K562 (cell line): Measurements from ENCODE around the gene FDPS. TPM values are rescaled to one million over a fixed set of nuclear protein-coding genes. Genes with fewer than 3 reads are reported as not detected.

Experiments used
- ADNP ChIP-seq: fragments of 200-800 bp; sonication (Bioruptor generic); IDR thresholded peaks from 2 replicates; pipeline ENCODE4 v1.6.1; 2016; ENCODE audit warnings: missing genetic modification characterization, missing compliant biosample characterization
- DPF2 ChIP-seq: fragments of 450-650 bp; IDR thresholded peaks from 2 replicates; pipeline ENCODE4 v1.6.1; 2016
- HNRNPLL ChIP-seq: fragments of 200-400 bp; formaldehyde crosslinking; IDR thresholded peaks from 2 replicates; pipeline ENCODE4 v1.6.1; 2017; ENCODE audit warnings: low read length, low read depth, mild to moderate bottlenecking; ENCODE audit not compliant: poor library complexity, severe bottlenecking
- MCM5 ChIP-seq: fragments of 450-650 bp; IDR thresholded peaks from 2 replicates; pipeline ENCODE4 v1.6.1; 2016; ENCODE audit warnings: low read depth
- SMARCA4 ChIP-seq: fragments of 450-650 bp; IDR thresholded peaks from 2 replicates; pipeline ENCODE4 v1.6.1; 2016
- TEAD2 ChIP-seq: fragments of 450-650 bp; IDR thresholded peaks from 2 replicates; pipeline ENCODE4 v1.6.1; 2016; ENCODE audit warnings: missing genetic modification characterization, control low read depth, missing compliant biosample characterization
- TFAM ChIP-seq: fragments of 250-450 bp; sonication (Bioruptor Pico); conservative IDR thresholded peaks from 2 replicates; pipeline ENCODE4 v1.5.0; 2021; ENCODE audit warnings: mild to moderate bottlenecking, moderate library complexity
- TOE1 ChIP-seq, 2 experiments: fragments of 450-650 bp in 1 of 2; sonication (generic) in 1 of 2; formaldehyde crosslinking in 1 of 2; IDR thresholded peaks; 2 replicates each; pipeline versions ENCODE4 v1.7.1 to v1.8.0; 2016 to 2022; ENCODE audit warnings: borderline replicate concordance in 2 of 2, mild to moderate bottlenecking in 2 of 2, antibody characterized with exemption in 1 of 2, inconsistent platforms in 1 of 2, low read depth in 1 of 2, missing genetic modification reagents in 1 of 2, moderate library complexity in 1 of 2
- ZNF431 ChIP-seq: sonication (generic); formaldehyde crosslinking; IDR thresholded peaks from 2 replicates; pipeline ENCODE4 v1.8.0; 2022; ENCODE audit warnings: mild to moderate bottlenecking, missing genetic modification reagents
- ZNF444 ChIP-seq: fragments of 250-450 bp; sonication (Bioruptor Pico); IDR thresholded peaks from 2 replicates; pipeline ENCODE4 v1.4.0; 2020; ENCODE audit warnings: mild to moderate bottlenecking, moderate library complexity
- ZNF583 ChIP-seq: fragments of 250-450 bp; sonication (Bioruptor Pico); IDR thresholded peaks from 2 replicates; pipeline ENCODE4 v1.4.0; 2020
- ZNF589 ChIP-seq: fragments of 200-800 bp; sonication (Bioruptor generic); IDR thresholded peaks from 2 replicates; pipeline ENCODE4 v1.6.1; 2016; ENCODE audit warnings: low read depth, missing genetic modification characterization, missing compliant biosample characterization
- ZZZ3 ChIP-seq: fragments of 450-650 bp; IDR thresholded peaks from 2 replicates; pipeline ENCODE4 v1.6.1; 2016; ENCODE audit warnings: antibody characterized with exemption, mild to moderate bottlenecking, moderate library complexity
- polyA plus RNA-seq, 8 experiments: library from polyadenylated mRNA; depleted of rRNA in 4 of 8; stranded (reverse) in 5 of 8; unstranded in 3 of 8; fragments of >200 nt; fragmentation: Nextera tagmentation in 2 of 8; fragmentation: Illumina TruSeq in 1 of 8; extraction: Ambion mirVana in 2 of 8; extraction: Trizol in 1 of 8; gene quantifications; 2 replicates each; pipeline versions ENCODE4 v1.2.1 to v1.2.3, GENCODE V29; 2011 to 2014; ENCODE audit warnings: inconsistent platforms in 1 of 8, missing spikeins in 1 of 8
- total RNA-seq, 7 experiments: library from RNA; depleted of rRNA in 6 of 7; stranded (reverse); fragments of >200 nt in 6 of 7; fragmentation: Illumina TruSeq in 2 of 7; extraction: Trizol in 2 of 7; gene quantifications; 2 replicates each; pipeline versions ENCODE4 v1.2.1 to v1.2.3, GENCODE V29; 2011 to 2021; ENCODE audit warnings: low replicate concordance in 1 of 7
- TF ChIP-seq, protein P1 (sequence below): fragments of 250-450 bp; sonication (Bioruptor Pico); IDR thresholded peaks from 2 replicates; pipeline ENCODE4 v1.5.0; 2021
- TF ChIP-seq, protein P2 (sequence below): fragments of 250-450 bp; sonication (Bioruptor Pico); IDR thresholded peaks from 2 replicates; pipeline ENCODE4 v1.8.0; 2021; ENCODE audit warnings: moderate library complexity, mild to moderate bottlenecking, inconsistent platforms
- TF ChIP-seq, protein P3 (sequence below): fragments of 250-450 bp; sonication (Bioruptor Pico); IDR thresholded peaks from 2 replicates; pipeline ENCODE4 v1.4.0; 2020
- TF ChIP-seq, protein P4 (sequence below), 3 experiments: fragments of 200-800 bp in 1 of 3; fragments of 250-450 bp in 1 of 3; fragments of 450-650 bp in 1 of 3; sonication (Bioruptor Pico) in 1 of 3; sonication (Bioruptor generic) in 1 of 3; formaldehyde crosslinking in 1 of 3; IDR thresholded peaks; 2 replicates each; pipeline versions ENCODE4 v1.6.1 to v1.8.0; 2016 to 2022; ENCODE audit warnings: mild to moderate bottlenecking in 2 of 3, missing genetic modification characterization in 2 of 3, missing compliant biosample characterization in 1 of 3, moderate library complexity in 1 of 3

Gene FDPS
- total and polyA plus RNA-seq, 9 of the 15 experiments (the other 6 are each of a cell fraction or from before 2014, with no cell fraction given), result 247 to 884 (median 360) TPM

DNA sequence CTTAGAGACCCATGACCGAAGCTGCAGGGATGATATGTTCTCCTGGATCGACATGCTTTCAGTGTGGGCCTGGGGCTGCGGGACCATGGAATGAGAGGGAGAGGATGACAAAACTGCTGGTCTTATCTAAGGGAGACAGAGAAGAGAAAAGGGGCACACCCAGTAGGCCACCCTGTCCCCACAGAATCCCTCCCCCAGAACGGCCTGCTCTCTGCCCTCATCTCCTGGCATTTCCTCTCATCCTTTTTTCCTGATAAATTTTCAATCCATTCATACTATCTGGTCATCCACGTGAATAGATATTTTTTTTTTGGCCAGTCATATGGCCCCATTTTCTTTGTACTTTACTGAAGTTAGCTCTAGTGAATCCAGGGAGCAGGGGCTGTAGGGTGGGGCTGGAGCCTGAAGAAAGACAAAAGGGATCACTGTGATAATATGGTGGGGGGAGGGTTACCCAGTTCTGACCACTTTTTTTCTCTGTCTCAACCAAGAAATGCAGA is 7.3 kb upstream of the FDPS start, which contains the start of gene PKLR (continued):
- TF ChIP-seq, protein P1, sequence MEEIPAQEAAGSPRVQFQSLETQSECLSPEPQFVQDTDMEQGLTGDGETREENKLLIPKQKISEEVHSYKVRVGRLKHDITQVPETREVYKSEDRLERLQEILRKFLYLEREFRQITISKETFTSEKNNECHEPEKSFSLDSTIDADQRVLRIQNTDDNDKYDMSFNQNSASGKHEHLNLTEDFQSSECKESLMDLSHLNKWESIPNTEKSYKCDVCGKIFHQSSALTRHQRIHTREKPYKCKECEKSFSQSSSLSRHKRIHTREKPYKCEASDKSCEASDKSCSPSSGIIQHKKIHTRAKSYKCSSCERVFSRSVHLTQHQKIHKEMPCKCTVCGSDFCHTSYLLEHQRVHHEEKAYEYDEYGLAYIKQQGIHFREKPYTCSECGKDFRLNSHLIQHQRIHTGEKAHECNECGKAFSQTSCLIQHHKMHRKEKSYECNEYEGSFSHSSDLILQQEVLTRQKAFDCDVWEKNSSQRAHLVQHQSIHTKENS (CRISPR knock-in tag), result no peak
- TF ChIP-seq MCM5, result no peak
- TF ChIP-seq ADNP (tag), result no peak
- TF ChIP-seq, protein P2, sequence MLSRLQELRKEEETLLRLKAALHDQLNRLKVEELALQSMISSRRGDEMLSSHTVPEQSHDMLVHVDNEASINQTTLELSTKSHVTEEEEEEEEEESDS (CRISPR knock-in tag), result no peak
- no peak for TF ChIP-seq ZNF589 (CRISPR knock-in tag)
- TF ChIP-seq, protein P3, sequence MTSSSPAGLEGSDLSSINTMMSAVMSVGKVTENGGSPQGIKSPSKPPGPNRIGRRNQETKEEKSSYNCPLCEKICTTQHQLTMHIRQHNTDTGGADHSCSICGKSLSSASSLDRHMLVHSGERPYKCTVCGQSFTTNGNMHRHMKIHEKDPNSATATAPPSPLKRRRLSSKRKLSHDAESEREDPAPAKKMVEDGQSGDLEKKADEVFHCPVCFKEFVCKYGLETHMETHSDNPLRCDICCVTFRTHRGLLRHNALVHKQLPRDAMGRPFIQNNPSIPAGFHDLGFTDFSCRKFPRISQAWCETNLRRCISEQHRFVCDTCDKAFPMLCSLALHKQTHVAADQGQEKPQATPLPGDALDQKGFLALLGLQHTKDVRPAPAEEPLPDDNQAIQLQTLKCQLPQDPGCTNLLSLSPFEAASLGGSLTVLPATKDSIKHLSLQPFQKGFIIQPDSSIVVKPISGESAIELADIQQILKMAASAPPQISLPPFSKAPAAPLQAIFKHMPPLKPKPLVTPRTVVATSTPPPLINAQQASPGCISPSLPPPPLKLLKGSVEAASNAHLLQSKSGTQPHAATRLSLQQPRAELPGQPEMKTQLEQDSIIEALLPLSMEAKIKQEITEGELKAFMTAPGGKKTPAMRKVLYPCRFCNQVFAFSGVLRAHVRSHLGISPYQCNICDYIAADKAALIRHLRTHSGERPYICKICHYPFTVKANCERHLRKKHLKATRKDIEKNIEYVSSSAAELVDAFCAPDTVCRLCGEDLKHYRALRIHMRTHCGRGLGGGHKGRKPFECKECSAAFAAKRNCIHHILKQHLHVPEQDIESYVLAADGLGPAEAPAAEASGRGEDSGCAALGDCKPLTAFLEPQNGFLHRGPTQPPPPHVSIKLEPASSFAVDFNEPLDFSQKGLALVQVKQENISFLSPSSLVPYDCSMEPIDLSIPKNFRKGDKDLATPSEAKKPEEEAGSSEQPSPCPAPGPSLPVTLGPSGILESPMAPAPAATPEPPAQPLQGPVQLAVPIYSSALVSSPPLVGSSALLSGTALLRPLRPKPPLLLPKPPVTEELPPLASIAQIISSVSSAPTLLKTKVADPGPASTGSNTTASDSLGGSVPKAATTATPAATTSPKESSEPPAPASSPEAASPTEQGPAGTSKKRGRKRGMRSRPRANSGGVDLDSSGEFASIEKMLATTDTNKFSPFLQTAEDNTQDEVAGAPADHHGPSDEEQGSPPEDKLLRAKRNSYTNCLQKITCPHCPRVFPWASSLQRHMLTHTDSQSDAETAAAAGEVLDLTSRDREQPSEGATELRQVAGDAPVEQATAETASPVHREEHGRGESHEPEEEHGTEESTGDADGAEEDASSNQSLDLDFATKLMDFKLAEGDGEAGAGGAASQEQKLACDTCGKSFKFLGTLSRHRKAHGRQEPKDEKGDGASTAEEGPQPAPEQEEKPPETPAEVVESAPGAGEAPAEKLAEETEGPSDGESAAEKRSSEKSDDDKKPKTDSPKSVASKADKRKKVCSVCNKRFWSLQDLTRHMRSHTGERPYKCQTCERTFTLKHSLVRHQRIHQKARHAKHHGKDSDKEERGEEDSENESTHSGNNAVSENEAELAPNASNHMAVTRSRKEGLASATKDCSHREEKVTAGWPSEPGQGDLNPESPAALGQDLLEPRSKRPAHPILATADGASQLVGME (CRISPR knock-in tag), result no peak
- TF ChIP-seq DPF2, result peak; percentile 89
- TF ChIP-seq ZNF444 (CRISPR knock-in tag), result no peak
- TF ChIP-seq TEAD2 (tag), result no peak
- TF ChIP-seq SMARCA4, result peak; percentile 70
- TF ChIP-seq ZZZ3, result no peak
- TF ChIP-seq HNRNPLL, result no peak
- no peak for TF ChIP-seq ZNF583 (CRISPR knock-in tag)
- TF ChIP-seq TOE1 (IDR thresholded peaks at IDR 0.05; ENCODE audit: borderline replicate concordance), result 0 out of 2 replicates have a peak, but pooled peaks have one; percentile 27
- TF ChIP-seq TOE1 (CRISPR knock-in tag; IDR thresholded peaks at IDR 0.05; ENCODE audit: borderline replicate concordance, low read depth), result no peak
- TF ChIP-seq TFAM (CRISPR knock-in tag), result no peak
- TF ChIP-seq, protein P4, sequence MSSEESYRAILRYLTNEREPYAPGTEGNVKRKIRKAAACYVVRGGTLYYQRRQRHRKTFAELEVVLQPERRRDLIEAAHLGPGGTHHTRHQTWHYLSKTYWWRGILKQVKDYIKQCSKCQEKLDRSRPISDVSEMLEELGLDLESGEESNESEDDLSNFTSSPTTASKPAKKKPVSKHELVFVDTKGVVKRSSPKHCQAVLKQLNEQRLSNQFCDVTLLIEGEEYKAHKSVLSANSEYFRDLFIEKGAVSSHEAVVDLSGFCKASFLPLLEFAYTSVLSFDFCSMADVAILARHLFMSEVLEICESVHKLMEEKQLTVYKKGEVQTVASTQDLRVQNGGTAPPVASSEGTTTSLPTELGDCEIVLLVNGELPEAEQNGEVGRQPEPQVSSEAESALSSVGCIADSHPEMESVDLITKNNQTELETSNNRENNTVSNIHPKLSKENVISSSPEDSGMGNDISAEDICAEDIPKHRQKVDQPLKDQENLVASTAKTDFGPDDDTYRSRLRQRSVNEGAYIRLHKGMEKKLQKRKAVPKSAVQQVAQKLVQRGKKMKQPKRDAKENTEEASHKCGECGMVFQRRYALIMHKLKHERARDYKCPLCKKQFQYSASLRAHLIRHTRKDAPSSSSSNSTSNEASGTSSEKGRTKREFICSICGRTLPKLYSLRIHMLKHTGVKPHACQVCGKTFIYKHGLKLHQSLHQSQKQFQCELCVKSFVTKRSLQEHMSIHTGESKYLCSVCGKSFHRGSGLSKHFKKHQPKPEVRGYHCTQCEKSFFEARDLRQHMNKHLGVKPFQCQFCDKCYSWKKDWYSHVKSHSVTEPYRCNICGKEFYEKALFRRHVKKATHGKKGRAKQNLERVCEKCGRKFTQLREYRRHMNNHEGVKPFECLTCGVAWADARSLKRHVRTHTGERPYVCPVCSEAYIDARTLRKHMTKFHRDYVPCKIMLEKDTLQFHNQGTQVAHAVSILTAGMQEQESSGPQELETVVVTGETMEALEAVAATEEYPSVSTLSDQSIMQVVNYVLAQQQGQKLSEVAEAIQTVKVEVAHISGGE (CRISPR knock-in tag; IDR thresholded peaks at IDR 0.05), result 0 out of 6 replicates have a peak, but pooled peaks of 1 of the 3 experiments have one; percentile 17
- TF ChIP-seq ZNF431 (CRISPR knock-in tag), result no peak
